GM21367 (cell line): ENCODE data around the gene SNUPN.

Experiments
- ATAC-seq: cut with Tn5 transposase; IDR thresholded peaks from one replicate; pipeline ENCODE4 v1.9.1; 2021; ENCODE audit not compliant: unreplicated experiment

The SNUPN gene

DNA sequence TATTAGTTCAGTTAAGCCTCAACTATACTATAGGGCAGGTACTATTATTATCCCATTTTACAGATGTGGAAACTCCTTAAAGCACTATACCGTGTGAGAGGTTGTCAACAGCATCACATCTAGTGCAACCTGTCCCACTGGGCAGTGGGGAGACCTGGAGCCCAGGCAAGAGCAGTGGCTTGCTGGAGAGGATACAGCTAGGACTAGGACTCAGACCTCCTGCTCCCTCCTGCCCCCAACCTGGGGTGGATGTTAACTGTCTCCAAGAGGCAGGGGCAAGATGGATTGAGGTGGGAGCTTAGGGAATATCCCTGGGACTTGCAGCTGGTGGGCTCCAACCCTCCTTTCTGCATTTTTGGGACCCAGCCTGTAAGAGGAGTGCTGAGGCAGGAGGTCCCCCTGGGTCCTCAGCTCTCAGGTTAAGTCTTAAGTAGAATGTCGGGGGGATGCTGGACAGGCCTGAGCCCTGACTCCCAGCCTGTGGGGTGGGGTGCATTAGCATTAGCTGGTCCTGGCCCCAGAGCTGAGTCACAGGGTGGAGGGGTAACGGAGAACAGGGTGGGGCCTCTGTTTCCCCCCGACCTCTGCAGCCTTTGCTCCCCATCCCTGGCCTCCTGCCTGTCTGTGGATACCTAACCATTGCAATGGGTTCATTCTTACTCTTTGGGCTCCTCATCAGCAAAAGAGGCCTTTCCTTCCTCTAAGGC is 28.8 kb upstream of the SNUPN start:
- ATAC-seq: no peak

DNA sequence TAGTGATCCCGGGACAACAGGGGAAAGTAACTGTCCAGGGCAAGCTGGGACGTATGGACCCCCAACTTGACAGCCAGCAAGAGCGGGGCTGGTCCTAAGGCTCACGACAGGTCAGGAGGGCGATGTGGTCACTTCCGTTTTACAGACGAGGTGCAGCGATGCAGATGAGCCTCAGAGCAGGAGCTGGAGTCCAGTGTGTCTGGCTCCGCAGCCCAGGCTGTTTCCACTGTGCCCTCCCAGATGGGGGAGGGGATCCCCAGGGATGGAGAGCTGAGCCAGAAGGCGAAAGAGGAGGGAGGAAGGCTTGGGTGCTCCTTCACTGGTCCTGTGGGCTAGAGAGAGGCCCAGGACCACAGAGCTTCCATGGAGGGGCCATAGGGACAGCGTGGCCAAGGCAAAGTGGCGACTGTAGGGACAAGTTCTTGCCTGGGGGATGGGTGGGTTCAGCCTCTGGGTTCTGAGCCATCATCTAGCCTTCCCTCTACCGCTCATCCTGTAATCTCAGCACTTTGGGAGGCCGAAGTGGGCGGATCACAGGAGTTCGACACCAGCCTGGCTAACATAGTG is 27.9 kb upstream of the SNUPN start:
- no peak for ATAC-seq

DNA sequence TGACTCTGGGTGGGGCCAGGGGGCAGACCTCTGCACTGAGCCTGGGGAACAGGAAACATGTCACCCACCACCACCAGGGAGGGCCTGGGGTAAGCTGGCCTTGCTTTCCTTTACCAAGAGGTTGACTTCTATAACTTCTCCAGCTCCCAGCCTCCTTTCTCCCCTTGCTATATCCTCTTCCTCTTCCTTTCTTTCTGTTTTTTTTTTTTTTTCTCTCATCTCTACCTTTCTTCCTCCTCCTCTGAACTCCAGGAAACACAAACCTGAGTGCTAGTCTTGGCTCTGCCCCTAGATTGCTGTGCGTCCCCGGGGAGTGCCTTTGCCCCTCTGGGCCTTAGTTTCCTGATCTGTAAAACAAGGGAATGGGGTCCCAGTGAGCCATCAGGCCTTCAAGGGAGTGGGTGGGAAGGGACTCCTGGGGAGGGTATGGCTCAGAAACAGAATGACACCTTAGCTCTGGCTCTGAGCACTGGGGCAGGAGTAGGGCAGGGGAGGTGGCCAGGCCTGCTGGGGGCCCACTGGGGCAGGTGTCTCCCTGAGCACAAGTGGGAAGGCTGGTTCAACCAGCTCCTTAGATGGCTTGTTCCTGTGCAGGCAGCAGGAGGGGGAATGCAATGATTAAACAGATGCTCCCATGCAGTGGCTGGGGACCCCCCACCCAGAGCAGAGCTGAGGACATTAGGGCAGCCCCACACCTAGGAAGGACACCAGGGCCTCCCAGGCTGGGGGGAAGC is 26.5 kb upstream of the SNUPN start:
- ATAC-seq: no peak

GRCh38 chr15:75650908-75651809 is 25.6 kb upstream of the SNUPN start:
- ATAC-seq: no peak

DNA sequence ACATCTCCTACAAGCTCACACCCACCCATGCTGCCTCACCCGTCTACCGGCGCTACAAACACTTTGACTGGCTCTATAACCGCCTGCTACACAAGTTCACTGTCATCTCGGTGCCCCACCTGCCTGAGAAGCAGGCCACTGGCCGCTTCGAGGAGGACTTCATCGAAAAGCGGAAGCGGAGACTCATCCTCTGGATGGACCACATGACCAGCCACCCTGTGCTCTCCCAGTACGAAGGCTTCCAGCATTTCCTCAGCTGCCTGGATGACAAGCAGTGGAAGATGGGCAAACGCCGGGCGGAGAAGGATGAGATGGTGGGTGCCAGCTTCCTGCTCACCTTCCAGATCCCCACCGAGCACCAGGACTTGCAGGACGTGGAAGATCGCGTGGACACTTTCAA is 24.3 kb upstream of the SNUPN start:
- no peak for ATAC-seq

GRCh38 chr15:75649045-75649761 is 23.7 kb upstream of the SNUPN start:
- no peak for ATAC-seq

GRCh38 chr15:75648156-75649000 is 22.9 kb upstream of the SNUPN start:
- ATAC-seq: no peak

- no peak for ATAC-seq
Measured at GRCh38 chr15:75647370-75648155, 22.0 kb upstream of the SNUPN start, which contains the start of gene SNX33. SNX33 (plus strand) TSS chr15:75647912; CDS start chr15:75649103, 1,191 bp downstream.

- no peak for ATAC-seq
Measured at GRCh38 chr15:75646944-75647364, 21.4 kb upstream of the SNUPN start.

- ATAC-seq: no peak
Measured at GRCh38 chr15:75646112-75646943, 20.8 kb upstream of the SNUPN start.

DNA sequence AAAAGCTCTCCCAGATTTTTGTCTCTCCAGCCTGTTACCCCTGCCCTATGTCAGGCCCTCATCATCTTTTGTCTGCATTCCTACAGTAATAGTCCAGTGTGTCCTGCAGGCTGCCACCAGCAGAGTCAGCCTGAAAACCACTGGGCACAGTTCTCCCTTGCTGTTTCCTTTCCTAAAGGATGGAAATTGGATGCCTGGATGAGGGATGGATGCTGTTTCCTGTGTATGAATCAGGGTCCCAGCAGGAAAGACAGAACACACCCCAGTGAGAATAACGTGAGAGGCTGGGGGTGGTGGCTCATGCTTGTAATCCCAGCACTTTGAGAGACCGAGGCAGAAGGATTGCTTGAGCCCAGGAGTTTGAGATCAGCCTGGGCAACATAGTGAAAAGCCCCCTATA is 18.9 kb upstream of the SNUPN start:
- no peak for ATAC-seq

GRCh38 chr15:75641603-75642002 is 16.1 kb upstream of the SNUPN start:
- ATAC-seq: no peak

GRCh38 chr15:75641179-75641503 is 15.6 kb upstream of the SNUPN start:
- no peak for ATAC-seq

DNA sequence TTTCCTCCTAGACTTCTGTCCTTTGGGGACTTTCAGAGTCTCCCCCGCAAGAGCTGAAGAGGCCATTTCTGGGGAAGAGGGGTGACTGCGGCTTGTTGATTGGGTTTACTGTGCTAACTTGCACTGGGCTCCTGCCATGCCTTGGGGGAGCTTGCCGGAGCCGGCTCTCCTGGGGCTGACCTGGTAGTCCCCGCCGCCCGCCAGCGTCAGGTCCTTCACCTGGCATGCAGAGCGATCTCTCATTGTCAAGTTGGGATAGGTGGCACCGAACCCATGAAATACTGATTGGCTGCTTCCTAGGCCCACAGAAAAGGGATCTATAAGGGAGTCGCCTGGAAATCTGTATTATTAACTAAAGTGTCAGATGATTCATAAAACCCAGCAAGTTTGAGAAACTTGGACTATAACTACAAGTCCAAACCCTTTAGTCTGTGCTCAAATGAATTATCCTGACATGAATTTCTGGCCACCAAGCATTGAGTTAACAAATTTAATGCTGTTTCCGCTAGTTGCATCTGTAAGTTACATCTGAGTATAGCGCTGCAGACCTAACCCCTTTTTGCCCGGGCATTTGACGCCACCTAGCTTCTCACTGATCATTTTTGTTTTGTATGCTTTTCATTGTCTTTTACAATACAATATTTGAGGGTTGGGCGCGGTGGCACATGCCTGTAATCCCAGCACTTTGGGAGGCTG is 15.1 kb upstream of the SNUPN start:
- peak; percentile 24 for ATAC-seq

GRCh38 chr15:75639709-75640482 is 14.4 kb upstream of the SNUPN start, which contains the start of gene IMP3:
IMP3 (minus strand) TSS chr15:75640224; CDS start chr15:75640168, 56 bp downstream.
- ATAC-seq: peak; percentile 84

DNA sequence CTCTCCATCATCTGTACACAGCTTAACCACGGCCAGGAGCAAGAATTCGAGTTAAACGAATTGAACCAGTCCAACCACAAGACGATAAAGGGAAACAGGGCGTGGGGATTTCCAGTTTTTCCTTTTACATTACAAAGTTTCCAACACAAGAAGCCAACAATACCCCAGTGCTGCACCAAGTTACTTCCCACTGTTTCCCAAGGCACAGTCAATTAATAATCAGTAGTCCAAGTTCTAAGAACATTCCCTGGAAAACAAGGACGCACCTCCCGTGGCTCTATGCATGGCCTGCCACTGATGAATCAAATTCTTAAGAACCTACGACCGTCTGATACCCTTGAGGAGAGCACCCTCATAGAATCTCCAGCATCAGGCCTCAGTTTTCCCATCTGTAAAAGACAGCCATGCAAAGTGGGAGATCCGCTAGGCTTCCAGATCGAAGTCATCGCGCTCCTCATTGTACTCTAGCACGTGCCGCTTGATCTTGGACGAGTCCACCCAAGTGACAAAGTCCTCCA is 13.7 kb upstream of the SNUPN start:
- no peak for ATAC-seq
